Smooth muscle cell (in vitro differentiated cells): Measurements from ENCODE around the gene TTF2. TPM values are rescaled to one million over a fixed set of nuclear protein-coding genes. Genes with fewer than 3 reads are reported as not detected.

ENCODE experiments used
- DNase-seq: peaks from one replicate; lab custom pipeline; 2025; ENCODE audit not compliant: unreplicated experiment; lab: John Stamatoyannopoulos, UW
- H2AFZ ChIP-seq: fragments of 200-600 bp; sonication (generic); 2 replicates; pipeline ENCODE4 v1.6.0; 2016; ENCODE audit warnings: antibody characterized with exemption, low read depth, mild to moderate bottlenecking
- H3F3A ChIP-seq: fragments of 200-600 bp; sonication (generic); 2 replicates; pipeline ENCODE4 v1.6.0; 2017; ENCODE audit warnings: antibody characterized with exemption, low read depth
- H3K27ac ChIP-seq: fragments of 200-600 bp; sonication (generic); 2 replicates; pipeline ENCODE4 v1.5.1; 2016; ENCODE audit warnings: low read depth, mild to moderate bottlenecking
- H3K27me3 ChIP-seq: fragments of 200-600 bp; sonication (generic); 2 replicates; pipeline ENCODE4 v1.6.1; 2016; ENCODE audit warnings: low read depth, mild to moderate bottlenecking
- H3K36me3 ChIP-seq: fragments of 200-600 bp; sonication (generic); 2 replicates; pipeline ENCODE4 v1.5.1; 2016; ENCODE audit warnings: low read depth
- H3K4me1 ChIP-seq: fragments of 200-600 bp; sonication (generic); 2 replicates; pipeline ENCODE4 v1.5.1; 2016; ENCODE audit warnings: low read depth
- H3K4me2 ChIP-seq: fragments of 200-600 bp; sonication (generic); 2 replicates; pipeline ENCODE4 v1.6.0; 2016; ENCODE audit warnings: mild to moderate bottlenecking
- H3K4me3 ChIP-seq: fragments of 200-600 bp; sonication (generic); 2 replicates; pipeline ENCODE4 v1.5.1; 2016; ENCODE audit warnings: mild to moderate bottlenecking
- H3K79me2 ChIP-seq: fragments of 200-600 bp; sonication (generic); 2 replicates; pipeline ENCODE4 v1.6.0; 2016; ENCODE audit warnings: low read depth, mild to moderate bottlenecking
- H3K9ac ChIP-seq: fragments of 200-600 bp; sonication (generic); 2 replicates; pipeline ENCODE4 v1.6.0; 2016; ENCODE audit warnings: low read depth
- H3K9me3 ChIP-seq: fragments of 200-600 bp; sonication (generic); replicated peaks from 2 replicates; pipeline ENCODE4 v1.5.1; 2016; ENCODE audit warnings: low read depth
- H4K20me1 ChIP-seq: fragments of 200-600 bp; sonication (generic); 2 replicates; pipeline ENCODE4 v1.6.0; 2016; ENCODE audit warnings: low read depth
- WGBS: methylation state at CpG from one replicate; pipeline ENCODE4 v1.1.7; 2016; ENCODE audit warnings: low lambda C conversion rate; 5-methylcytosine and 5-hydroxymethylcytosine counted together
- polyA plus RNA-seq: library from polyadenylated mRNA; unstranded; fragments of >200 nt; fragmentation: Nextera tagmentation; extraction: Ambion mirVana; gene quantifications from 2 replicates; pipeline ENCODE4 v1.2.1, GENCODE V29; 2016
- total RNA-seq: library from RNA; depleted of rRNA; stranded (reverse); fragments of >200 nt; gene quantifications from 2 replicates; pipeline ENCODE4 v1.2.3, GENCODE V29; 2014
- TF ChIP-seq, protein P1 (sequence below): fragments of 200-600 bp; sonication (generic); IDR thresholded peaks from 2 replicates; pipeline ENCODE4 v1.5.1; 2017; ENCODE audit warnings: borderline replicate concordance, mild to moderate bottlenecking, antibody characterized with exemption; ENCODE audit not compliant: insufficient read depth, poor library complexity, severe bottlenecking

Gene TTF2
- total and polyA plus RNA-seq, 2 experiments from 2014 or later: 4.9 to 8.2 TPM

- WGBS: 69% methylated on average over 2 of the region's 2 CpGs
- Histone ChIP-seq H3K4me1 (no peaks in the 10 kb centered on the region), H4K20me1 (no peaks in the 10 kb centered on the region), H3K9me3 (no peaks in the 10 kb centered on the region), H2AFZ (no peak overlapping the region), H3K9ac (peak overlapping the region; percentile 3), H3K79me2 (no peaks in the 10 kb centered on the region), H3K4me3 (no peak overlapping the region), H3K4me2 (no peak overlapping the region), H3K27ac (peak overlapping the region; percentile 14), H3K27me3 (no peaks in the 10 kb centered on the region), H3K36me3 (no peaks in the 10 kb centered on the region), H3F3A (no peaks in the 10 kb centered on the region)
- TF ChIP-seq, protein P1, sequence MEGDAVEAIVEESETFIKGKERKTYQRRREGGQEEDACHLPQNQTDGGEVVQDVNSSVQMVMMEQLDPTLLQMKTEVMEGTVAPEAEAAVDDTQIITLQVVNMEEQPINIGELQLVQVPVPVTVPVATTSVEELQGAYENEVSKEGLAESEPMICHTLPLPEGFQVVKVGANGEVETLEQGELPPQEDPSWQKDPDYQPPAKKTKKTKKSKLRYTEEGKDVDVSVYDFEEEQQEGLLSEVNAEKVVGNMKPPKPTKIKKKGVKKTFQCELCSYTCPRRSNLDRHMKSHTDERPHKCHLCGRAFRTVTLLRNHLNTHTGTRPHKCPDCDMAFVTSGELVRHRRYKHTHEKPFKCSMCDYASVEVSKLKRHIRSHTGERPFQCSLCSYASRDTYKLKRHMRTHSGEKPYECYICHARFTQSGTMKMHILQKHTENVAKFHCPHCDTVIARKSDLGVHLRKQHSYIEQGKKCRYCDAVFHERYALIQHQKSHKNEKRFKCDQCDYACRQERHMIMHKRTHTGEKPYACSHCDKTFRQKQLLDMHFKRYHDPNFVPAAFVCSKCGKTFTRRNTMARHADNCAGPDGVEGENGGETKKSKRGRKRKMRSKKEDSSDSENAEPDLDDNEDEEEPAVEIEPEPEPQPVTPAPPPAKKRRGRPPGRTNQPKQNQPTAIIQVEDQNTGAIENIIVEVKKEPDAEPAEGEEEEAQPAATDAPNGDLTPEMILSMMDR: no peak
- DNase-seq: no peak
These were observed 10.0 kb downstream of the TTF2 start for GRCh38 chr1:117070124-117070523.

GRCh38 chr1:117076648-117077047 lies 16.5 kb downstream of the TTF2 start:
- H3K9me3 ChIP-seq: no peaks in the 10 kb centered on the region
- no peak overlapping the region for H3K4me2 ChIP-seq
- TF ChIP-seq, protein P1: no peak
- no peaks in the 10 kb centered on the region for H3K79me2 ChIP-seq
- H3K27ac ChIP-seq: peak overlapping the region; percentile 89
- peak overlapping the region; percentile 66 for H3K9ac ChIP-seq
- no peak for DNase-seq
- no peaks in the 10 kb centered on the region for H3K27me3 ChIP-seq
- H3K4me1 ChIP-seq: no peaks in the 10 kb centered on the region
- 97% methylated on average over 5 of the region's 5 CpGs for WGBS
- no peak overlapping the region for H2AFZ ChIP-seq
- H3K4me3 ChIP-seq: no peak overlapping the region
- no peaks in the 10 kb centered on the region for H4K20me1 ChIP-seq
- no peaks in the 10 kb centered on the region for H3K36me3 ChIP-seq
- H3F3A ChIP-seq: peaks cover 3% of the 10 kb centered on the region

GRCh38 chr1:117077267-117077666 lies 17.1 kb downstream of the TTF2 start:
- H3K36me3 ChIP-seq: no peaks in the 10 kb centered on the region
- no peak overlapping the region for H3K4me3 ChIP-seq
- no peak overlapping the region for H2AFZ ChIP-seq
- DNase-seq: no peak
- 10% methylated on average over 3 of the region's 3 CpGs for WGBS
- peak overlapping the region; percentile 89 for H3K27ac ChIP-seq
- no peaks in the 10 kb centered on the region for H4K20me1 ChIP-seq
- H3K9me3 ChIP-seq: no peaks in the 10 kb centered on the region
- no peaks in the 10 kb centered on the region for H3K79me2 ChIP-seq
- no peaks in the 10 kb centered on the region for H3K27me3 ChIP-seq
- TF ChIP-seq, protein P1: no peak
- H3K4me1 ChIP-seq: no peaks in the 10 kb centered on the region
- peaks cover 3% of the 10 kb centered on the region for H3F3A ChIP-seq
- H3K4me2 ChIP-seq: peak overlapping the region; percentile 12
- peak overlapping the region; percentile 66 for H3K9ac ChIP-seq

DNA sequence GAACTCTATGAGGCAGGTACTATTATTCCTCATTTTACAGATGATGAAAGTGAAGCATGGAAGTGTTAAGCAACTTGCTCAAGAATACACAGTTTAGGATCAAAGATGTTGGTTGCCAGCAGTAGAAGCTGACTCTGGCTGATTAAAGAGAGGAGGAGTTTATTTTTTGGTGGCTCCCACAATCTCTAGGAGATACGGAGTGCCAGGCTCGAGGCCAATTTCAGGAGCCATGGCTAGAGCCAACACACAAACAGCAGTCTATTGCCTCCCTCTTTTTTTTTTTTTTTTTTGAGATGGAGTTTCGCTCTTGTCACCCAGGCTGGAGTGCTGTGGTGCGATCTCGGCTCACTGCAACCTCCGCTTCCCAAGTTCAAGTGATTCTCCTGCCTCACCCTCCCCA lies 19.6 kb downstream of the TTF2 start:
- H3K27ac ChIP-seq: no peak overlapping the region
- H4K20me1 ChIP-seq: no peaks in the 10 kb centered on the region
- H2AFZ ChIP-seq: no peak overlapping the region
- TF ChIP-seq, protein P1: no peak
- no peaks in the 10 kb centered on the region for H3K36me3 ChIP-seq
- WGBS: 96% methylated on average over 3 of the region's 6 CpGs
- no peak overlapping the region for H3K4me3 ChIP-seq
- no peak overlapping the region for H3K9ac ChIP-seq
- no peaks in the 10 kb centered on the region for H3K27me3 ChIP-seq
- H3K9me3 ChIP-seq: no peaks in the 10 kb centered on the region
- H3K4me1 ChIP-seq: no peaks in the 10 kb centered on the region
- no peaks in the 10 kb centered on the region for H3K79me2 ChIP-seq
- peaks cover 3% of the 10 kb centered on the region for H3F3A ChIP-seq
- no peak for DNase-seq
- H3K4me2 ChIP-seq: no peak overlapping the region
